NCI-H1930 (cell line): Measurements from ENCODE around the gene SATB2.

Experiments
- DNase-seq, 2 experiments: peaks; one replicate each; lab custom pipeline; 2025; lab: John Stamatoyannopoulos, UW

SATB2 gene

DNA sequence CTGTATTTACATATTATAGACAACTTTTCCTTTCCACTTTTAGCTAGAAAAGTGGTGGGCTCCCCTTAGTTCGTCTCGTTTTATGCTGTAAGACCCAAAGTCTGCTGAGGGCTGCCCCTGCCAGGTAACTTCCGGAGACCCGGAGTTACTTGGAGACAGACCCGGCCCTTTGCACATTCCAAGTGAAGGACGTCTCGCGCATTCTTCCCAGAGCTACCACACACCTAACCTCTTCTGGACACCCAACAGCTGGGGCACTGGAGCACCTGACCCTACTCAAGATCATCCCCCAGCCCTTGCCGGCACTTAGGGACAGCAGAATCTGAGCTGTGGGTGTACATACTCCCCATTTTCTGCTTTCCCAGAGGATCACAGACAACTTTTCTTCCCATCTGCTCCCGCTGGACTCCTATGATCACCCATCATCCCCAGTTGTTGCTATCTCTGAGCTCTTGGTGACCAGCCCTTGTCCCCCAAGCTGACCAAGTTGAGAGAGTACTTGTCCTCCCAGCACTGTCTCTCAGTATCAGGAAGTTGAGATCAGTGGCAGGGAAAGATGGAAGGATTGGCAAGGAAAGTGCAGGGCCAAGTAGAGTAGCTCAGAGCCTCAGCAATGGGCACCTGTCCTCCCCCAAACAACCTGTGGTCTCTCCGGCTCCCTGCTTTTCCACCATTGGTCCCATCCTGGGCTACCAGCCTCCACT is 8.4 kb upstream of the SATB2 start:
- DNase-seq: no peak

GRCh38 chr2:199465390-199465789 is 7.7 kb upstream of the SATB2 start:
- no peak for DNase-seq

GRCh38 chr2:199464606-199465352 is 7.0 kb upstream of the SATB2 start:
- DNase-seq: no peak

GRCh38 chr2:199463708-199464605 is 6.2 kb upstream of the SATB2 start:
- no peak for DNase-seq

DNA sequence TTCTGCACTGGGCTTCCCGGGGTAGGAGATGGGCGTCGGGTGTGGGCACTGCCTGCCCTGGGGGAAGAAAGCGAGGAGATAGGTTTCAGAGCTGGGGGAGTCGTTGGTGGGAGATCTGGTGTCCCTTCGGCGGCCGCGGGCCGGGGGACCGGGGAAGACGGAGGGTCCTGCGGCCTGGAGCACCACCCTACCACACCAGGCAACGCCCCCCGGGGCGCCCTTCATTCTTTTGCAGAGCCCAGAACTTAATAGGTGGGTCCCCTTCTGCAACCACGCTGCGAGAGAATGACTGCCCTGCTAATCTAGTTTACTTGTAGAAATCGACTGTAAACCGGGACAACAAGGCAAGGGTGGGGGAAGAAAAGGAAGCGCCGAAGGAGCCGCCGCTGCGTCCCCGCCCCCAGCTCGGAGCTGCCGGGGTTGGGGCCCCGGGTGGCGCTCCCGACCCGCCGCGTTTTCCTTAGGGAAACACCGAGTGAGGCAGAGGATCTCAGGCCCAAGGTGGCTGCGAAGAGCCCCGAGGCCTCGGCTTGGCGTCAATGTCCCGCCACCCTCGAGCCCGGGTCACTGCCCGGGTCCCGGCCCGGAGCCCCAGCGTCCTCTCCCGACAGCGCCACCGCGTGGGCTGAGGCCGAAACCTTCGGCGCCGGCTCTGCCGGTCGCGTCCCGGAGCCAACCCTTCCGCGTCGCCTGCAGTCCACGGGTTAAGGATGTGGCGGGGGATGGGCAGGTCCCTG is 5.4 kb upstream of the SATB2 start:
- DNase-seq: peak; percentile 34 to 72

GRCh38 chr2:199462347-199462955 is 4.7 kb upstream of the SATB2 start:
- DNase-seq: no peak

DNA sequence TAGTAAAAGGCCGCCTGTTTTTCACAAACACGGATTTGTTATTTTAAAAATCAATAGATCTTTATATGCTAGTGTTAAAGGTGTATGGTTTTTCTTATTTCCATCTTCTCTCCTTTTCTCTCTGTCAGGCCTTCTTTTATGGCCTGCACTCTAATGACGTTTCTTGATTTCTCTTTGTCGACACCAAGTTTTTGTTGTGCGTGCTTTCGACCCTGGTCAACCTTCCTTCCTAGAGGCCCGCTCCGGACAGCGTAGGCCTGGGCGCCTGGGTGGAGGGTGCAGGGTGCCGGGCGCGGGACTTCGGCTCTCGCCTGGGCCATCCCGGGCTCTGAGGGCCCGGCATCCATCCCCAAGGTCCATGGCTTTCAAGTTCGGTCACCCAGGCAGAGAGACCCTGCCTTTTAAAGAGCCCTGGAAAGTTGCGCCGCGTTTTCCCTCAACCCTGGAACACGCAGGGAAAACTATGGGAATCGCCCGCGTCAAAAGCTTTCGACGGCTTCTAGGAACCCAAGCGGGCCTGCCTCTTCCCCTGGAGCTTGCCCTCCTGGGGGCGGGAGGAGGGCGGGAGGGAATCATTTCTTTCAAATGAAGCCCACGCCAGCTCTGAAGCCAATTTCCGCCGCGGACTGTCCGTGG is 4.1 kb upstream of the SATB2 start:
- DNase-seq: no peak

GRCh38 chr2:199460846-199461710 is 3.3 kb upstream of the SATB2 start:
- no peak for DNase-seq

- DNase-seq: no peak
These were observed 2.4 kb upstream of the SATB2 start for GRCh38 chr2:199460101-199460671.

DNA sequence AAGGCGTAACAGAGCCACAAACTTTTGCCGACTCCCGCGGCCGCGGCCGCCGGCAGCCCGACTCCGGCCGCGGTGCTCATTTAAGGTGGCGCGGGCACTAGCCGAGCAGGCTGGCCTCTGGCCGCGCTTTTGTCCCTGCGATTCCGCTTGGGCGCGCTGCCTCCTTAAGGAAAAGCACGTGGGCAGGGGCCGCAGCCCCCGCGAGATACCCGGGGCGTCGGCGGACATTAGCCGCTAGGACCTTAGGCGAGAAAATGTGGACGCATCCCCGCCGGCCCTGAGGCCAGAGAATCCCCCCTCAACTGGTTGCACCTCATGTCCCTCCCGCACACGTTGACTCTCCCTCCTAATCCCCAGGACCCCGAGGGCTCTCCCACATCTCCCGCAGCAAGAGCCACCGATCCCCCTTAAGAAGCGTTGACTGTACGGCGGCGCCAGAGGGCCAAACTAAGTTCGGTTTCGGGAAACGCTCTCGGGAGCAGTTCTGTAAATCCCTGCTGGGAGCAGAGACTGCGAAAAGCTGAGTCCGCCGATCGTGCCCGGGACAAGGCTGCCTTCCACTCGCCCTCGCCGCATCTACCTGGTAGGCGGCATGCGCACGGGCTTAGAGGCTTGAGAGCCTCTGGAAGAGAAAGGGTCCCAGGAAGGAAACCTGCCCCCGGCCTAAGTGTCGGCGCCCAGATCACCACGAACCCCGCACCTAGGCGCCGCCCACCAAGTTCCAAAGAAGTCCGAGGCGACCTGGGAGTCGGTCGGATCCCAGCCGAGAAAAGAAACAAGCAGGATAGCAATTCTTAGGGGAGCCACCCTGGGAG is 1.8 kb upstream of the SATB2 start:
- DNase-seq: peak; percentile 79 to 83

DNA sequence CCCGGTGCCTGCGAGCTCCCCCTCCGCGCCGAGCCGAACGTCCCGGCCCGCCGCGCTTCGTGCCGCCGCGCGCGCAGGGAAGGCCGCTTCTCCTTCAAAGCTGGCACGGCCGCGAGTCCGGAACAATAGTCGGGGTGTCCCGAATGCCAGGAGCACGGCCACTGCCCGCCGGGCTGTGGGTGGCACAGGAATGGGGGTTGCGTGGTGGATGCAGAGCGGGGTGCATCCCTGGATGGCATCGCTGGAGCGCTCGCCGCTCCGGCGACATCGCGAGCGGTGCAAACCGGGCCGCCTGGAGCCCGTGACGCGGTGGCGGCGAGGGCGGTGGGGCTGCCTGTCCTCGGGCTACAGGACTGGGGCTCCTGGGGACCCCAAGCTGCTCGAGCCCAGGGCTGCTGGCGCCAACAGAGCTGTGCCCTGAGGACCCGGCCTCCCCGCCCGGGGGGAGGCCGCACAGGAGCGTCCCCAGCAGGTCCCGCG is 1.1 kb upstream of the SATB2 start:
- DNase-seq: no peak

DNA sequence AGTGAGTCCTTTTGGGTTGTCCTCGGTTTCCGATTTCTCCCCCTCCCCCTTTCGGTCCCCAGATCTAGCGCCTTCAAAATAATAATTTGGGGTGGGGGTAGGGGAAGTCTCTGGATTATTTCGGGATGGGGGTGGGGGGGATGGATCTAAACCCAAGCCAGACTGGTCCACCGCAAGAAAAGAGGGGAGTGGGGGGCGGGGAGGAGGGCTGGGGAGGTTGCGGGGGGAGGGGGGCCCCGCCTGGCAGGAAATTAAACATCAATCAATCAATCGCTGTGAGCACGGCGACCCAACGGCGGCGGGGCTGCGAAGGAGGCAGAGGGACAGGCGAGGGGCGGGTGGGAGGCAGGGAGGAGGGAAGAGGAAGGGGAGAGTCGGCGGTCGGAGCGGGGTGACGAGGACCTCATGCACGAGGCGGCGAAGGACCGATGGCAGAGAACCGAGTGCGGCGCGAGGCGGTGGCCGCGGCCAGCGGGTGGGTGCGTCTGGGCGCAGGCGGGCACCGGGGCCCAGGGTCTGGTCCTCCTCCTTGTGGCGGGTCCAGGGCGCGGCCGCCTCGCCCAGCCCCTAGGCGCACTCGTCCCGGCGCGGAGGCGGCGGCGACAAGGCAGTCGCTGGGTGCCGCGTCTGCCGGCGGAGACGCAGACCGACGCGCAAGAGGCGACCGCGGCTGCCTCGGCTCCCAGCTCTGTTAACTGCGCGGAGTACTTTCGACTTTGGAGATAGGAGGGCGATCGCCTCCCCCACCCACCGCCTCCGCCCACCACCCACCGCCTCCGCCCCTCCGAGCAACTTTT is 468 bp upstream of the SATB2 start:
- peak; percentile 32 to 55 for DNase-seq

- DNase-seq: no peak
These were observed 1.2 kb downstream of the SATB2 start for GRCh38 chr2:199456383-199457146.

- DNase-seq: no peak
These were observed 2.0 kb downstream of the SATB2 start for GRCh38 chr2:199455545-199456382.

- DNase-seq: no peak
These were observed 2.6 kb downstream of the SATB2 start for GRCh38 chr2:199455210-199455544.

DNA sequence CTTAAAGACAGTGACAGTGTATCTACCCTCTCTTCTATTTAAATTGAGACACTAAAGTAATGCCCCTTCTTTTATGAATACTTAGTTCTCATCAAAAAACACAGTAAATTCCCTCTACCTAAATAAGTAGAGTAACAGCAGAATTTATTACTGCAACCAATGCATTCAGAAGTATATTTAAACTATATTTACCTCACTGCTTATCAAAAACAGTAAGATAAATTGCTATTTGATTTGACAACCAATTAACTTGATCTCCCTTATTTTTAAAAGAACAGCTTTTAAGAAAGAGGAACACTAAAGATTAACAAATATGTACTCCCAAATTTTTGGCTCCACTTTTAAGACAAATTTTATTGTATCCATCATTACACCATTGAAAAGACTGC is 4.8 kb downstream of the SATB2 start:
- DNase-seq: no peak
